ENCODE results near the gene ADISSP.
A peak's percentile ranks its signal among the peaks of the same experiment; 100 is the strongest.

Gene ADISSP

GRCh38 chr20:3798908-3799248 is 31.3 kb upstream of the ADISSP start:
- no peak for TF ChIP-seq CTCF (conservative IDR thresholded peaks at IDR 0.05; ENCODE audit: control insufficient read depth, insufficient read depth, low read depth, low read length)
- H3K4me3 ChIP-seq (ENCODE audit: control insufficient read depth, low read depth, low read length): peak overlapping the region; percentile 74
- DNase-seq (ENCODE audit: low read depth): no peak

- no peak for DNase-seq (ENCODE audit: low read depth)
- no peak for TF ChIP-seq CTCF (conservative IDR thresholded peaks at IDR 0.05; ENCODE audit: control insufficient read depth, insufficient read depth, low read depth, low read length)
- H3K4me3 ChIP-seq (ENCODE audit: control insufficient read depth, low read depth, low read length): peak overlapping the region; percentile 74
Measured at GRCh38 chr20:3798373-3798768, 30.8 kb upstream of the ADISSP start.

DNA sequence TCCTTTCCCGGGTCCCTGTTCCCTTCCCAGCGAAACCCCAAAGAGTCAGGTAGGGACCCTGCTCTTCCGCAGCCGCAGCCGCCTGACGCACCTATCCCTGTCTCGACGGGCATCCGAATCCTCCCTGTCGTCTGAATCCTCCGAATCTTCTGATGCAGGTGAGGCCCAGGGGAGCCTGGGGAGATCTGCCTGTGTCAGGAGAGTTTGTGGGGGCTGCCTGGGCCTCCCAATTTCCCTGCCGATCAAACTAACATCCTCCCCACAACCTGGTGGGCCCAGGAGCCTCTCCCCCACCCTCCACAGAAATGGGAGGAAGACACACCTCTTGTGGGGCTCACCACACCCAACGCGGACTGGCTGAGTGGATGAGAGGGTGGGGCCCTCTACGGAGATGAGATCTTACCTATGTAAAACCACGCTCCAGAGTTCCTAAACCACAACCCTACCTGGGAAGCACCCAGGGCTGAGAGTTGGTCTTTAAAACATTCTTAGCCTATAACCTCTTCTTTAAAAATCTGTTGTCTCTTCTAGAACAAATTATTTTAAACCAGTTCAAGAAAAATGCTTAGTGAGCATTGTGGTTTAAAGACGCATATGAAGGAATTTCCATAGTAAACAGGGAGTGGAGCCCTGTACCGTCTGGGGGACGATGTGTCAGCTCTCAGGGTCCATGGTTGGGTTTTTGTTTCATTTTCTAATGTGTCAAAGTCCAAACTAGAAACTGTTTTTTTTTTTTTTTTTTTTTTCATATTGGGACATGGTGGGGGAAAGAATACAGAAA is 30.2 kb upstream of the ADISSP start:
- TF ChIP-seq CTCF (conservative IDR thresholded peaks at IDR 0.05; ENCODE audit: control insufficient read depth, insufficient read depth, low read depth, low read length): no peak
- no peak for DNase-seq (ENCODE audit: low read depth)
- H3K4me3 ChIP-seq (ENCODE audit: control insufficient read depth, low read depth, low read length): peak overlapping the region; percentile 74

DNA sequence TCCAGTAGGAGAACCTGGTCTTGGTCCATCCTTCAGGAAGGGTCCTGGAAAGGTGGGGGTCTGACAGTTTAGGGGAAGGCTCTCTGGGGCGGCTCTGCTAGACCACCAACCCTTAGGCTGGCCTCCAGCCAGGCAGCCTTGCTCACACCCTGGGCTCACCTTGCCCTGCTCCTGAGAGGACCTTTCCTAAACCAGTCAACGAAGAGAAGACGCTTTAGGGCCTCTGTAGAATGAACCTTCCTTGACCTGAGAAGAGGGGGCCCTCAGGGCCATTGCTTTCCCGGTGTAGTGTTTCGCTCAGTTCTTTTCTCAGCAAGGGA is 29.6 kb upstream of the ADISSP start:
- TF ChIP-seq CTCF (conservative IDR thresholded peaks at IDR 0.05; ENCODE audit: control insufficient read depth, insufficient read depth, low read depth, low read length): no peak

GRCh38 chr20:3796477-3797225 is 29.1 kb upstream of the ADISSP start:
- no peak for DNase-seq (ENCODE audit: low read depth)
- peak overlapping the region; percentile 74 for H3K4me3 ChIP-seq (ENCODE audit: control insufficient read depth, low read depth, low read length)
- no peak for TF ChIP-seq CTCF (conservative IDR thresholded peaks at IDR 0.05; ENCODE audit: control insufficient read depth, insufficient read depth, low read depth, low read length)

More for the DNA sequence above, 29.6 kb upstream of the ADISSP start:
- peak overlapping the region; percentile 74 for H3K4me3 ChIP-seq (ENCODE audit: control insufficient read depth, low read depth, low read length)
- DNase-seq (ENCODE audit: low read depth): no peak

DNA sequence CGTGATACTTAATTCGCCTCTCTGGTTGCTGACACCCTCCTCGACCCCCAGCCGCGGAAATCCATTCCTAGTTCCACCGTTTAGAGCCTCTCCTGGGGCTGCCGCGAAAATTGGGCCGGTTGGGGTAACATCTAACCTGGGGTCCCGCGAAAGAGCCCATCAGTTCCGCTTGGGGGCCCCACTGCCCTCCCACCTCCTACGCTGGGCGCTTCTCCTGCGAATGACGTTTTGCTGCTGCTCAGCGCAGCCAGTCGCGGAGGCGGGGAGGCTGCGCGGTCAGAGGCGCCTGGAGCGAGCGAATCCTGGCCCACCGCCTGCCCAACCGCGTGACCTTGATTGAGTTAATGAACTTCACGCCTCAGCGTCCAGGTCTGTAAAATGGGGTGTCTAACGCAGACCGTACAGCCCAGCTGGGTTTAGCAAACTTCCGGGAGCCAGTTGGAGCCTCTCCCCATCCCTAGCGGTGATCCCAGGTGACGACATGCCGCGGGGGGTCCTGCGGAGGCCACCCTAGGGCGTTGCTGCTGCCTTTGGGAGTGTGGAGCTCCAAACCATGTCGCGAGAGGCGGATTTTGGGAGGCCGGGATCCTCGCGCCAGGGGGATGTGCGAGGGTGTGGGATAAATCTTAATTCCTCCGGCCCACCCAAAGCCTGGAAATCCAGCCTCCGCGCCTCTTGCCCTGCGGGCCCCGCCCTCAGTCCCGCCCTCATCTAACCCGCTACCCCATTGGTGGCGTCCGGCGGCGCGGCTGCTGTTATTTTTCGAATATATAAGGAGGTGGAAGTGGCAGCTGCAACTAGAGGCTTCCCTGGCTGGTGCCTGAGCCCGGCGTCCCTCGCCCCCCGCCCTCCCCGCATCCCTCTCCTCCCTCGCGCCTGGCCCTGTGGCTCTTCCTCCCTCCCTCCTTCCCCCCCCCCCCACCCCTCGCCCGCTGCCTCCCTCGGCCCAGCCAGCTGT is 28.2 kb upstream of the ADISSP start, which contains the start of gene CDC25B:
CDC25B (plus strand) TSS at position 800 of the 958 bp plus-strand sequence. CDS start 222 bp downstream, outside the sequence.
- TF ChIP-seq CTCF (conservative IDR thresholded peaks at IDR 0.05; ENCODE audit: control insufficient read depth, insufficient read depth, low read depth, low read length): peak; percentile 20
- H3K4me3 ChIP-seq (ENCODE audit: control insufficient read depth, low read depth, low read length): peak within 1 kb of the TSS; percentile 74
- DNase-seq (ENCODE audit: low read depth): peak; percentile 91
